Lower lobe of right lung (tissue), 2 donors: ENCODE measurements around the gene ATPAF2. TPM values are rescaled to one million over a fixed set of nuclear protein-coding genes. Genes with fewer than 3 reads are reported as not detected.
A peak's percentile ranks its signal among the peaks of the same experiment; 100 is the strongest.

Source experiments
- ATAC-seq, 2 donors: fragments of 200-7000 bp; cut with Tn5 transposase; one replicate each; pipeline ENCODE4 v1.9.1; 2020 to 2022; ENCODE audit warnings: mild to moderate bottlenecking in 2 of 2, moderate library complexity in 2 of 2
- DNase-seq: peaks from one replicate; pipeline ENCODE4 v3.0.0-alpha.2; 2020
- H3K27ac ChIP-seq: fragments of 200-600 bp; one replicate; pipeline ENCODE4 v1.8.0; 2022
- H3K27me3 ChIP-seq: fragments of 200-600 bp; one replicate; pipeline ENCODE4 v1.8.0; 2022; ENCODE audit warnings: low read depth
- H3K36me3 ChIP-seq: fragments of 200-600 bp; one replicate; pipeline ENCODE4 v1.8.0; 2022; ENCODE audit warnings: mild to moderate bottlenecking
- H3K4me1 ChIP-seq: fragments of 200-600 bp; one replicate; pipeline ENCODE4 v1.8.0; 2022
- H3K4me3 ChIP-seq: fragments of 200-600 bp; one replicate; pipeline ENCODE4 v1.8.0; 2022; ENCODE audit warnings: mild to moderate bottlenecking
- H3K9me3 ChIP-seq: fragments of 200-600 bp; one replicate; pipeline ENCODE4 v1.8.0; 2022
- CTCF ChIP-seq: fragments of 200-600 bp; IDR thresholded peaks from one replicate; pipeline ENCODE4 v1.8.0; 2022; ENCODE audit warnings: antibody characterized with exemption, mild to moderate bottlenecking
- intact Hi-C: fragments of 100-400 bp; cut with DNase I; formaldehyde crosslinking; loops from one replicate; pipeline ENCODE4 v1.11.0; 2022
- total RNA-seq: library from RNA; stranded (reverse); fragmentation: NEBNext Ultra II Directional; extraction: Animal tissue kit (Norgen Biotek cat#: 25700); gene quantifications from one replicate; pipeline ENCODE4 v1.2.1, GENCODE V29; 2021
- donor health status: DM: no; HTN: yes; CAD: no; lungs with severe emphysema.

ATPAF2 gene
- total RNA-seq, 1 donor from 2014 or later = 22.9 TPM

GRCh38 chr17:18040261-18040858, 1.4 kb upstream of the ATPAF2 start:
- Histone ChIP-seq H3K27ac (peak overlapping the region; percentile 84), H3K4me1 (peaks cover 38% of the 10 kb centered on the region), H3K4me3 (peak overlapping the region; percentile 81), H3K36me3 (no peaks in the 10 kb centered on the region), H3K9me3 (no peaks in the 10 kb centered on the region), H3K27me3 (no peaks in the 10 kb centered on the region)
- TF ChIP-seq CTCF = no peak
- intact Hi-C loops = no loop called here
- ATAC-seq (no peak), DNase-seq (no peak)

- Histone ChIP-seq H3K4me1 (peaks cover 38% of the 10 kb centered on the region), H3K4me3 (peak overlapping the region; percentile 81), H3K9me3 (no peaks in the 10 kb centered on the region), H3K36me3 (no peaks in the 10 kb centered on the region), H3K27me3 (no peaks in the 10 kb centered on the region), H3K27ac (peak overlapping the region; percentile 84)
- ATAC-seq = peak; percentile 55 to 67
- peak; percentile 67 for DNase-seq
- intact Hi-C loops = loop anchor here (10.0 kb wide), 1 partner anchor 355 kb away; the partner anchor contains the start of gene RAI1
- no peak for TF ChIP-seq CTCF
Observed at GRCh38 chr17:18039535-18040260, 730 bp upstream of the ATPAF2 start.

- DNase-seq = no peak
- no peak for ATAC-seq
- peaks cover 38% of the 10 kb centered on the region for H3K4me1 ChIP-seq
Observed at GRCh38 chr17:18038149-18038850, 668 bp downstream of the ATPAF2 start.

GRCh38 chr17:18037486-18037885, 1.5 kb downstream of the ATPAF2 start:
- Histone ChIP-seq H3K36me3 (no peaks in the 10 kb centered on the region), H3K27me3 (no peaks in the 10 kb centered on the region), H3K4me3 (no peak overlapping the region), H3K27ac (no peak overlapping the region), H3K9me3 (no peaks in the 10 kb centered on the region), H3K4me1 (peaks cover 41% of the 10 kb centered on the region)
- no peak for DNase-seq
- ATAC-seq = no peak
- intact Hi-C loops = loop anchor here (10.0 kb wide), 1 partner anchor 353 kb away; the partner anchor contains the start of gene RAI1
- no peak for TF ChIP-seq CTCF

More at GRCh38 chr17:18038149-18038850, 668 bp downstream of the ATPAF2 start:
- TF ChIP-seq CTCF = no peak
- Histone ChIP-seq H3K27me3 (no peaks in the 10 kb centered on the region), H3K27ac (peak overlapping the region; percentile 82), H3K36me3 (no peaks in the 10 kb centered on the region), H3K9me3 (no peaks in the 10 kb centered on the region), H3K4me3 (peak overlapping the region; percentile 81)
- intact Hi-C loops = loop anchor here (10.0 kb wide), 1 partner anchor 353 kb away; the partner anchor contains the start of gene RAI1

- Histone ChIP-seq H3K36me3 (no peaks in the 10 kb centered on the region), H3K4me3 (no peak overlapping the region), H3K4me1 (peaks cover 30% of the 10 kb centered on the region), H3K9me3 (no peaks in the 10 kb centered on the region), H3K27ac (no peak overlapping the region), H3K27me3 (no peaks in the 10 kb centered on the region)
- DNase-seq (no peak), ATAC-seq (no peak)
- intact Hi-C loops = loop anchor here (10.0 kb wide), 1 partner anchor 351 kb away; the partner anchor contains the start of gene RAI1
- TF ChIP-seq CTCF = no peak
Observed at GRCh38 chr17:18035704-18036103, 3.3 kb downstream of the ATPAF2 start.
